ENCODE measurements around the gene SNAP29. TPM values are rescaled to one million over a fixed set of nuclear protein-coding genes. Genes with fewer than 3 reads are reported as not detected.

SNAP29 gene
- total RNA-seq, 1 experiment from 2014 or later: 17.9 TPM

DNA sequence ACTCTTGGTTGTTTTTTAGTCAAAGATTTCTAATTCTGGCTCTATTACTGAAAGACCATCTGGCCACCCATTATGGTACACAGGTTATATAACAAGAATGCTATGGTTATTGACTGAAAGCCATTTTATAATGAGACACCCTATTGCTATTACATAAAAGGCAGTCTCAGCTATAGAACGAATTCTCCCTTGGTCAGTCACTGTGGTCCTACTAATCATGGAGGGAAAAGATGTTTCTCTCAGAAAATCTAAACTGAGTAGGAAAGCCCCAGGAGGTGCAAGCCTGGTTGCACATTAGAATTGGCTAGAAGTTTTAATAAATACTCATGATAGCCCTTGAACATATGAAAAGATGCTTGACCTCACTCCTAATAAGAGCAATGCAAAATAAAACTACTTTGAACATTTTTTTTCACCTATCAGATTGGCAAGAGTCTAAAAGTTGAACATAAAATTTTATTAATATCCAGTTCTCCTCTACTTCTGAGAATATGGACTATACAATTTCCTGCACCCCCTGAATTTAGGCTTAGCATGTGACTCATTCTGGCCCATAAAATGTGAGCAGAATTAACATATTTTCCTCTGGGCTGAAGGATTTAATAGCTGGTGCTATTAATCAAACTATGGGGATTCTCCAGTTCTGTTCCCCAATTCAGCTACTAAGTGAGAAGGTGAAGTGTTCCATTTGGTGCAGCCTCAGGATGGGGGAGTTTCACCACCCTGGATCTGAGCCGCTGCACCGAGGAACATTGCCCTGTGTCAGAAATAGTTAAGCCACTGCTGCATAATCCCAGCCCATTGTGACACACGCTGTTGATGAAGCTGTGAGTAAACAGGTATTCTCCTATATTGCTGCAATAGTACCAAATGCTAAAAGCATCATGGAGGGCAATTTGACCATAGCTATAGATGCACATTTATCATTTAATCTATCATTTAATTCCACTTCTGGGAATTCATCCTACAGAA lies 46.9 kb downstream of the SNAP29 start:
- no peaks in the 10 kb centered on the region for H4K20me1 ChIP-seq (ENCODE audit: control insufficient read depth, insufficient read depth, insufficient read length)
- H2AK5ac ChIP-seq (ENCODE audit: insufficient read length, low read length): no peak overlapping the region
- TF ChIP-seq CTCF (conservative IDR thresholded peaks at IDR 0.05): no peak
- no peak overlapping the region for H3K18ac ChIP-seq (ENCODE audit: insufficient read length, low read depth, low read length)
- H3K4me2 ChIP-seq (ENCODE audit: insufficient read depth, insufficient read length, low read length): no peak overlapping the region
- H3K14ac ChIP-seq (ENCODE audit: insufficient read depth, low read length): no peak overlapping the region
- H3K27ac ChIP-seq (ENCODE audit: insufficient read length, low read depth, low read length): no peak overlapping the region
- H3K79me1 ChIP-seq (ENCODE audit: insufficient read depth, low read depth, low read length, poor library complexity, severe bottlenecking): no peaks in the 10 kb centered on the region
- Mint-ChIP-seq H3K4me3 (no peak overlapping the region), H3K27me3 (ENCODE audit: low read depth) (peaks cover 5% of the 10 kb centered on the region), H3K4me1 (no peaks in the 10 kb centered on the region), H3K27ac (no peak overlapping the region), H3K9me3 (no peaks in the 10 kb centered on the region), H3K36me3 (ENCODE audit: insufficient read depth in 1 of 3, low read depth in 3 of 3) (no peaks in the 10 kb centered on the region)
- H2BK20ac ChIP-seq (ENCODE audit: low read depth, low read length, poor library complexity, severe bottlenecking): no peak overlapping the region
- no peaks in the 10 kb centered on the region for H3K9me3 ChIP-seq (ENCODE audit: control insufficient read depth, low read depth, low read length)
- H3K9ac ChIP-seq (ENCODE audit: extremely low read depth, insufficient read length, low read length): no peak overlapping the region
- H3K23me2 ChIP-seq (ENCODE audit: insufficient read length, low read depth, low read length, poor library complexity, severe bottlenecking): no peaks in the 10 kb centered on the region
- no peak overlapping the region for H2BK15ac ChIP-seq (ENCODE audit: low read depth, low read length)
- H3K79me2 ChIP-seq (ENCODE audit: insufficient read depth, low read length): no peaks in the 10 kb centered on the region
- no peak overlapping the region for H4K91ac ChIP-seq (ENCODE audit: insufficient read length, low read depth, low read length)
- WGBS (ENCODE audit: extremely low coverage, insufficient read length, low lambda C conversion rate): no CpG with 5 or more reads among the region's 4 CpGs
- H2BK120ac ChIP-seq (ENCODE audit: low read depth, low read length, poor library complexity, severe bottlenecking): no peak overlapping the region
- H3K27me3 ChIP-seq (ENCODE audit: insufficient read depth, low read length): no peaks in the 10 kb centered on the region
- H2BK12ac ChIP-seq (ENCODE audit: insufficient read length, low read depth, low read length): no peak overlapping the region
- no peak overlapping the region for H3K56ac ChIP-seq (ENCODE audit: insufficient read length, low read depth, low read length)
- no peak overlapping the region for H2BK5ac ChIP-seq (ENCODE audit: insufficient read length, low read length)
- H3T11ph ChIP-seq (ENCODE audit: low read length): no peak overlapping the region
- no peak overlapping the region for H2AFZ ChIP-seq (ENCODE audit: low read length)
- no peak overlapping the region for H3K4ac ChIP-seq (ENCODE audit: low read depth, low read length)
- H4K5ac ChIP-seq (ENCODE audit: insufficient read length, low read depth, low read length): no peak overlapping the region
- DNase-seq: no peak
- no peak overlapping the region for H4K8ac ChIP-seq (replicated peaks; ENCODE audit: insufficient read length, low read depth, low read length)
- no peaks in the 10 kb centered on the region for H3K4me1 ChIP-seq (ENCODE audit: insufficient read depth, low read length)
- no peak overlapping the region for H3K23ac ChIP-seq (ENCODE audit: insufficient read length, low read depth, low read length)

Measured in H9 (cell line).